ENCODE data around the gene PHC2.

Gene PHC2

GRCh38 chr1:33373606-33374005 lies 57.3 kb downstream of the PHC2 start:
- TF ChIP-seq ZFX (IDR thresholded peaks at IDR 0.05) (no peak), CTCF (conservative IDR thresholded peaks at IDR 0.05) (no peak)
- no peak overlapping the region for H3K27ac ChIP-seq

GRCh38 chr1:33372677-33373076 lies 58.2 kb downstream of the PHC2 start:
- H3K27ac ChIP-seq = no peak overlapping the region
- TF ChIP-seq CTCF (conservative IDR thresholded peaks at IDR 0.05) (no peak), ZFX (IDR thresholded peaks at IDR 0.05) (no peak)

GRCh38 chr1:33372162-33372561 lies 58.7 kb downstream of the PHC2 start:
- H3K27ac ChIP-seq = no peak overlapping the region
- no peak for TF ChIP-seq ZFX (IDR thresholded peaks at IDR 0.05)
- TF ChIP-seq CTCF (conservative IDR thresholded peaks at IDR 0.05) = no peak

GRCh38 chr1:33371334-33371733 lies 59.6 kb downstream of the PHC2 start:
- TF ChIP-seq ZFX (IDR thresholded peaks at IDR 0.05) (no peak), CTCF (conservative IDR thresholded peaks at IDR 0.05) (no peak)
- H3K27ac ChIP-seq = no peak overlapping the region

GRCh38 chr1:33370827-33371226 lies 60.1 kb downstream of the PHC2 start:
- no peak overlapping the region for H3K27ac ChIP-seq
- no peak for TF ChIP-seq ZFX (IDR thresholded peaks at IDR 0.05)
- TF ChIP-seq CTCF (conservative IDR thresholded peaks at IDR 0.05) = no peak

- TF ChIP-seq CTCF (conservative IDR thresholded peaks at IDR 0.05) = no peak
- no peak for TF ChIP-seq ZFX (IDR thresholded peaks at IDR 0.05)
These were observed 60.6 kb downstream of the PHC2 start for GRCh38 chr1:33370301-33370700.

GRCh38 chr1:33369764-33370163 lies 61.1 kb downstream of the PHC2 start:
- TF ChIP-seq ZFX (IDR thresholded peaks at IDR 0.05) (no peak), CTCF (conservative IDR thresholded peaks at IDR 0.05) (no peak)

More at GRCh38 chr1:33370301-33370700, 60.6 kb downstream of the PHC2 start:
- no peak overlapping the region for H3K27ac ChIP-seq

More at GRCh38 chr1:33369764-33370163, 61.1 kb downstream of the PHC2 start:
- H3K27ac ChIP-seq = no peak overlapping the region
